Measurements from ENCODE around the gene WDR43.

- TF ChIP-seq, protein P1, sequence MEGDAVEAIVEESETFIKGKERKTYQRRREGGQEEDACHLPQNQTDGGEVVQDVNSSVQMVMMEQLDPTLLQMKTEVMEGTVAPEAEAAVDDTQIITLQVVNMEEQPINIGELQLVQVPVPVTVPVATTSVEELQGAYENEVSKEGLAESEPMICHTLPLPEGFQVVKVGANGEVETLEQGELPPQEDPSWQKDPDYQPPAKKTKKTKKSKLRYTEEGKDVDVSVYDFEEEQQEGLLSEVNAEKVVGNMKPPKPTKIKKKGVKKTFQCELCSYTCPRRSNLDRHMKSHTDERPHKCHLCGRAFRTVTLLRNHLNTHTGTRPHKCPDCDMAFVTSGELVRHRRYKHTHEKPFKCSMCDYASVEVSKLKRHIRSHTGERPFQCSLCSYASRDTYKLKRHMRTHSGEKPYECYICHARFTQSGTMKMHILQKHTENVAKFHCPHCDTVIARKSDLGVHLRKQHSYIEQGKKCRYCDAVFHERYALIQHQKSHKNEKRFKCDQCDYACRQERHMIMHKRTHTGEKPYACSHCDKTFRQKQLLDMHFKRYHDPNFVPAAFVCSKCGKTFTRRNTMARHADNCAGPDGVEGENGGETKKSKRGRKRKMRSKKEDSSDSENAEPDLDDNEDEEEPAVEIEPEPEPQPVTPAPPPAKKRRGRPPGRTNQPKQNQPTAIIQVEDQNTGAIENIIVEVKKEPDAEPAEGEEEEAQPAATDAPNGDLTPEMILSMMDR (IDR thresholded peaks at IDR 0.05; ENCODE audit: low read depth, low read length, poor library complexity, severe bottlenecking) = no peak
- no peak for TF ChIP-seq EZH2phosphoT487 (IDR thresholded peaks at IDR 0.05; ENCODE audit: borderline replicate concordance, low read length)
Measured at GRCh38 chr2:28949617-28950305, 55.3 kb downstream of the WDR43 start.
